ENCODE data around the gene VEGFB. TPM values are rescaled to one million over a fixed set of nuclear protein-coding genes. Genes with fewer than 3 reads are reported as not detected.

The VEGFB gene
- total and polyA plus RNA-seq, 2 of the 4 experiments (the other 2 are of a cell fraction) = 3.0 to 25.1 TPM

GRCh38 chr11:64264371-64264852 lies 30.0 kb downstream of the VEGFB start:
- H4K5ac ChIP-seq (ENCODE audit: low read depth, low read length) = no peak overlapping the region
- H2AFZ ChIP-seq (replicated peaks; ENCODE audit: low read length, poor library complexity) = no peak overlapping the region
- WGBS, 2 experiments (ENCODE audit: extremely low coverage in 2 of 2, insufficient read length in 1 of 2) = 92% methylated on average over 8 of the region's 10 CpGs; no CpG with 5 or more reads in 1 of the 2 experiments
- POLR2A ChIA-PET (ENCODE audit: unreplicated experiment) = interaction anchor here (0.5 kb wide), 1 partner anchor 12 kb away, joined by 3 read pairs; no protein-coding TSS in a partner anchor
- H3K23ac ChIP-seq (ENCODE audit: low read depth, low read length) = no peak overlapping the region
- no peak overlapping the region for H3K4me2 ChIP-seq (ENCODE audit: low read depth, low read length)
- H3K27ac ChIP-seq (ENCODE audit: insufficient read depth, low read length) = no peak overlapping the region
- no peak overlapping the region for H2BK15ac ChIP-seq (ENCODE audit: low read depth, low read length)
- H2AK9ac ChIP-seq (replicated peaks; ENCODE audit: low read depth, low read length, poor library complexity) = no peak overlapping the region
- ATAC-seq (ENCODE audit: low read depth) (no peak), DNase-seq (no peak)
- peaks cover 4 to 35% of the 10 kb centered on the region in 2 experiments; a peak in 2 of 4 replicates for H3K79me1 ChIP-seq (ENCODE audit: low read depth in 1 of 2, low read length in 2 of 2)
- H2AK5ac ChIP-seq (ENCODE audit: low read depth, low read length) = no peak overlapping the region
- TF ChIP-seq MAZ (IDR thresholded peaks at IDR 0.05; ENCODE audit: borderline replicate concordance, low read depth, low read length) (no peak), CEBPB (IDR thresholded peaks at IDR 0.05; ENCODE audit: low read depth, low read length) (no peak), RCOR1 (IDR thresholded peaks at IDR 0.05; ENCODE audit: insufficient replicate concordance, low read length) (no peak), CHD1 (IDR thresholded peaks at IDR 0.05; ENCODE audit: low read depth, low read length) (no peak), RAD21 (IDR thresholded peaks at IDR 0.05; ENCODE audit: low read length) (no peak)
- TF ChIP-seq, protein P1, sequence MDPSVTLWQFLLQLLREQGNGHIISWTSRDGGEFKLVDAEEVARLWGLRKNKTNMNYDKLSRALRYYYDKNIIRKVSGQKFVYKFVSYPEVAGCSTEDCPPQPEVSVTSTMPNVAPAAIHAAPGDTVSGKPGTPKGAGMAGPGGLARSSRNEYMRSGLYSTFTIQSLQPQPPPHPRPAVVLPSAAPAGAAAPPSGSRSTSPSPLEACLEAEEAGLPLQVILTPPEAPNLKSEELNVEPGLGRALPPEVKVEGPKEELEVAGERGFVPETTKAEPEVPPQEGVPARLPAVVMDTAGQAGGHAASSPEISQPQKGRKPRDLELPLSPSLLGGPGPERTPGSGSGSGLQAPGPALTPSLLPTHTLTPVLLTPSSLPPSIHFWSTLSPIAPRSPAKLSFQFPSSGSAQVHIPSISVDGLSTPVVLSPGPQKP (IDR thresholded peaks at IDR 0.05; ENCODE audit: borderline replicate concordance, low read depth, low read length) = no peak
- TF ChIP-seq, protein P2, sequence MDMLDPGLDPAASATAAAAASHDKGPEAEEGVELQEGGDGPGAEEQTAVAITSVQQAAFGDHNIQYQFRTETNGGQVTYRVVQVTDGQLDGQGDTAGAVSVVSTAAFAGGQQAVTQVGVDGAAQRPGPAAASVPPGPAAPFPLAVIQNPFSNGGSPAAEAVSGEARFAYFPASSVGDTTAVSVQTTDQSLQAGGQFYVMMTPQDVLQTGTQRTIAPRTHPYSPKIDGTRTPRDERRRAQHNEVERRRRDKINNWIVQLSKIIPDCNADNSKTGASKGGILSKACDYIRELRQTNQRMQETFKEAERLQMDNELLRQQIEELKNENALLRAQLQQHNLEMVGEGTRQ (IDR thresholded peaks at IDR 0.05; ENCODE audit: low read depth, low read length) = no peak
- H4K8ac ChIP-seq (ENCODE audit: low read depth in 2 of 2, low read length in 2 of 2) = no peak overlapping the region
- H3K56ac ChIP-seq (ENCODE audit: extremely low read depth, insufficient read depth, low read length) = no peak overlapping the region
- H3K27me3 ChIP-seq (ENCODE audit: control insufficient read depth, insufficient read depth, low read length) = no peaks in the 10 kb centered on the region
- no TSS peak for BruUV-seq (replicated peaks)
- 0 out of 2 replicates have a peak, but pooled peaks cover 5% of the 10 kb centered on the region for H3K9me1 ChIP-seq (ENCODE audit: insufficient read depth, low read length)
- H3K4me1 ChIP-seq (ENCODE audit: control insufficient read depth, insufficient read depth, low read length) = peaks cover 16% of the 10 kb centered on the region
- dilution Hi-C loops (cut with HindIII; ENCODE audit: low sequenced_read_pairs, unreplicated experiment) (no loop called here), in situ Hi-C loops (cut with MboI; ENCODE audit: low sequenced_read_pairs) (no loop called here), intact Hi-C loops (cut with micrococcal nuclease) (no loop called here)
- H3K9ac ChIP-seq (ENCODE audit: low read depth, low read length) = no peak overlapping the region
- no peak overlapping the region for H2BK120ac ChIP-seq (ENCODE audit: low read depth, low read length)
- H4K20me1 ChIP-seq (ENCODE audit: insufficient read depth, low read length) = no peaks in the 10 kb centered on the region
- H3K4me3 ChIP-seq (ENCODE audit: insufficient read depth, low read depth, low read length) = no peak overlapping the region
- H2BK5ac ChIP-seq (ENCODE audit: low read depth, low read length, poor library complexity, severe bottlenecking) = no peak overlapping the region
- H3K36me3 ChIP-seq (ENCODE audit: control insufficient read depth, insufficient read depth, low read length) = peaks cover 44% of the 10 kb centered on the region
- H3K14ac ChIP-seq (replicated peaks; ENCODE audit: low read depth, low read length) = no peak overlapping the region
- H4K91ac ChIP-seq (ENCODE audit: insufficient read depth, low read depth, low read length) = no peak overlapping the region
- CTCF ChIA-PET = no interaction called here
- H3K18ac ChIP-seq (ENCODE audit: low read depth, low read length) = no peak overlapping the region
- no peak overlapping the region for H2BK20ac ChIP-seq (ENCODE audit: low read depth, low read length)
- no peak overlapping the region for H3K4ac ChIP-seq (ENCODE audit: low read depth, low read length)
- H3K9me3 ChIP-seq (ENCODE audit: control insufficient read depth, insufficient read depth, low read length) = no peaks in the 10 kb centered on the region
